GM23248 (cell line): ENCODE results near the gene SP3. TPM values are rescaled to one million over a fixed set of nuclear protein-coding genes. Genes with fewer than 3 reads are reported as not detected.

Source experiments
- DNase-seq: peaks from one replicate; pipeline ENCODE4 v3.0.0-alpha.2; 2015
- H2AFZ ChIP-seq: fragments of 200-600 bp; sonication (generic); 2 replicates; pipeline ENCODE4 v1.6.1; 2016; ENCODE audit warnings: antibody characterized with exemption
- H3F3A ChIP-seq: fragments of 200-600 bp; sonication (generic); 2 replicates; pipeline ENCODE4 v1.6.1; 2016; ENCODE audit warnings: mild to moderate bottlenecking, antibody characterized with exemption, mixed run types; ENCODE audit not compliant: insufficient read depth
- H3K27ac ChIP-seq: fragments of 200-600 bp; sonication (generic); 2 replicates; pipeline ENCODE4 v1.5.1; 2016; ENCODE audit warnings: mild to moderate bottlenecking
- H3K27me3 ChIP-seq: fragments of 200-600 bp; sonication (generic); replicated peaks from 2 replicates; pipeline ENCODE4 v1.6.1; 2016; ENCODE audit warnings: mild to moderate bottlenecking; ENCODE audit not compliant: insufficient read depth
- H3K36me3 ChIP-seq: fragments of 200-600 bp; sonication (generic); 2 replicates; pipeline ENCODE4 v1.6.1; 2016; ENCODE audit warnings: low read depth, mild to moderate bottlenecking
- H3K4me1 ChIP-seq: fragments of 200-600 bp; sonication (generic); 2 replicates; pipeline ENCODE4 v1.6.1; 2016; ENCODE audit warnings: mild to moderate bottlenecking; ENCODE audit not compliant: insufficient read depth
- H3K4me2 ChIP-seq: fragments of 200-600 bp; sonication (generic); one replicate; pipeline ENCODE4 v1.6.1; 2016; ENCODE audit warnings: mild to moderate bottlenecking; ENCODE audit not compliant: unreplicated experiment
- H3K4me3 ChIP-seq: fragments of 200-600 bp; sonication (generic); 2 replicates; pipeline ENCODE4 v1.5.1; 2016; ENCODE audit warnings: mild to moderate bottlenecking
- H3K79me2 ChIP-seq: fragments of 200-600 bp; sonication (generic); 2 replicates; pipeline ENCODE4 v1.6.1; 2016; ENCODE audit warnings: mild to moderate bottlenecking; ENCODE audit not compliant: insufficient read depth
- H3K9ac ChIP-seq: fragments of 200-600 bp; sonication (generic); 2 replicates; pipeline ENCODE4 v1.6.1; 2016; ENCODE audit warnings: mild to moderate bottlenecking
- H3K9me2 ChIP-seq: fragments of 200-600 bp; sonication (generic); 2 replicates; pipeline ENCODE4 v1.6.1; 2016; ENCODE audit warnings: mixed run types, mild to moderate bottlenecking, moderate library complexity; ENCODE audit not compliant: insufficient read depth
- H3K9me3 ChIP-seq: fragments of 200-600 bp; sonication (generic); one replicate; pipeline ENCODE4 v1.6.1; 2017; ENCODE audit warnings: low read depth
- H4K20me1 ChIP-seq: fragments of 200-600 bp; sonication (generic); 2 replicates; pipeline ENCODE4 v1.6.0; 2016; ENCODE audit not compliant: insufficient read depth
- EZH2 ChIP-seq: fragments of 200-600 bp; sonication (generic); IDR thresholded peaks from 2 replicates; pipeline ENCODE4 v1.6.1; 2018; ENCODE audit warnings: antibody characterized with exemption, mild to moderate bottlenecking; ENCODE audit not compliant: insufficient read depth, poor library complexity, severe bottlenecking
- EZH2phosphoT487 ChIP-seq: fragments of 200-600 bp; sonication (generic); IDR thresholded peaks from 2 replicates; pipeline ENCODE4 v1.6.1; 2018; ENCODE audit warnings: antibody characterized with exemption, moderate library complexity, mild to moderate bottlenecking, low read depth; ENCODE audit not compliant: insufficient read depth
- WGBS, 2 experiments: methylation state at CpG; one replicate each; pipeline ENCODE4 v1.1.6; 2015 to 2017; ENCODE audit warnings: low lambda C conversion rate in 2 of 2, low coverage in 1 of 2; ENCODE audit errors: missing lambda C conversion rate in 2 of 2; 5-methylcytosine and 5-hydroxymethylcytosine counted together
- in situ Hi-C: fragments of 300-500 bp; cut with MboI; formaldehyde crosslinking; loops from 2 replicates; pipeline ENCODE4 v1.15.0; 2020
- polyA plus RNA-seq: library from polyadenylated mRNA; unstranded; fragments of >200 nt; fragmentation: Nextera tagmentation; extraction: Ambion mirVana; gene quantifications from 2 replicates; pipeline ENCODE4 v1.2.1, GENCODE V29; 2016
- total RNA-seq: library from RNA; depleted of rRNA; stranded (reverse); fragments of >200 nt; shearing (Covaris generic); gene quantifications from 2 replicates; pipeline ENCODE4 v1.2.3, GENCODE V29; 2014

The SP3 gene
- total and polyA plus RNA-seq, 2 experiments from 2014 or later: 27.7 to 78.8 TPM

GRCh38 chr2:173958198-173958846, 6.9 kb downstream of the SP3 start:
- Histone ChIP-seq H3K36me3 (peaks cover 29% of the 10 kb centered on the region), H3K27ac (no peak overlapping the region), H4K20me1 (peaks cover 29% of the 10 kb centered on the region), H2AFZ (no peak overlapping the region), H3K9me2 (no peaks in the 10 kb centered on the region), H3K4me3 (no peak overlapping the region), H3K27me3 (no peaks in the 10 kb centered on the region), H3K9me3 (no peaks in the 10 kb centered on the region), H3K4me2 (peak overlapping the region; percentile 10), H3F3A (peaks cover 30% of the 10 kb centered on the region), H3K9ac (no peak overlapping the region), H3K4me1 (peaks cover 39% of the 10 kb centered on the region), H3K79me2 (peaks cover 100% of the 10 kb centered on the region)
- 68% methylated on average over 4 of the region's 4 CpGs for WGBS, 2 experiments
- no peak for DNase-seq
- TF ChIP-seq EZH2phosphoT487 (no peak), EZH2 (no peak)
- in situ Hi-C loops: no loop called here

- in situ Hi-C loops: no loop called here
- Histone ChIP-seq H2AFZ (no peak overlapping the region), H3K9me2 (no peaks in the 10 kb centered on the region), H3K4me1 (peaks cover 39% of the 10 kb centered on the region), H3K4me3 (no peak overlapping the region), H3K9ac (no peak overlapping the region), H3K27ac (no peak overlapping the region), H4K20me1 (peaks cover 29% of the 10 kb centered on the region), H3K4me2 (peak overlapping the region; percentile 13), H3K9me3 (no peaks in the 10 kb centered on the region), H3K36me3 (peaks cover 36% of the 10 kb centered on the region), H3F3A (peaks cover 22% of the 10 kb centered on the region), H3K79me2 (peaks cover 100% of the 10 kb centered on the region), H3K27me3 (no peaks in the 10 kb centered on the region)
- WGBS, 2 experiments: 93 to 94% methylated on average over 2 of the region's 2 CpGs
- TF ChIP-seq EZH2: no peak
- no peak for TF ChIP-seq EZH2phosphoT487
- DNase-seq: no peak
Observed at GRCh38 chr2:173957517-173957916, 7.7 kb downstream of the SP3 start.

DNA sequence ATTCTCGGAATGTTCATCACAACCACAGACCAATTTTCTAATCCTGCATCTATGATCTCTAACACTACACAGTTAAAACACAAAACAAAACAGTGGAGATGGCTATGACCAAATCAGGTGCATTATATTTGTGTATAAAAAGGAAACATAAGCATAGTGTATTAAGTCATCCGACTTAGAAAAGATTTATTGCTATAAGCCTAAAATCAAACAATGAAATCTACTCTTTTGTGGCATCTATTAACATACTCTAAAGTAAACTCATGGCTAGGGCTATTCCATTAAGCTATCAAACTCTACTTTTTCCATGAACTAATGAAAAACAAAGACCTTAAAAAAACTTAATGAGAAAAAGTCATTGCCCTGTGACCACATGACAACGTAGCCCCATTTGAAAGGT, 8.7 kb downstream of the SP3 start:
- peaks cover 11% of the 10 kb centered on the region; the same call in 1 of the 2 replicates for H3F3A ChIP-seq
- no peaks in the 10 kb centered on the region for H3K27me3 ChIP-seq
- H3K4me2 ChIP-seq: peak overlapping the region; percentile 20
- DNase-seq: no peak
- H3K4me1 ChIP-seq: peaks cover 34% of the 10 kb centered on the region
- H3K4me3 ChIP-seq: no peak overlapping the region
- H3K9ac ChIP-seq: no peak overlapping the region
- no peaks in the 10 kb centered on the region for H3K9me3 ChIP-seq
- peaks cover 34% of the 10 kb centered on the region for H4K20me1 ChIP-seq
- no peak for TF ChIP-seq EZH2phosphoT487
- TF ChIP-seq EZH2: no peak
- H3K36me3 ChIP-seq: peaks cover 40% of the 10 kb centered on the region
- 42 to 46% methylated on average over 3 of the region's 3 CpGs for WGBS, 2 experiments
- H3K27ac ChIP-seq: no peak overlapping the region
- in situ Hi-C loops: no loop called here
- H3K79me2 ChIP-seq: peaks cover 100% of the 10 kb centered on the region
- no peaks in the 10 kb centered on the region for H3K9me2 ChIP-seq
- no peak overlapping the region for H2AFZ ChIP-seq

- TF ChIP-seq EZH2phosphoT487: no peak
- TF ChIP-seq EZH2: no peak
- Histone ChIP-seq H3K4me1 (peaks cover 34% of the 10 kb centered on the region), H4K20me1 (peaks cover 34% of the 10 kb centered on the region), H3K4me3 (no peak overlapping the region), H3K79me2 (peaks cover 100% of the 10 kb centered on the region), H3K9me3 (no peaks in the 10 kb centered on the region), H3K4me2 (peak overlapping the region; percentile 20), H3F3A (0 out of 2 replicates have a peak, but pooled peaks cover 6% of the 10 kb centered on the region), H3K9me2 (no peaks in the 10 kb centered on the region), H2AFZ (no peak overlapping the region), H3K27ac (no peak overlapping the region), H3K9ac (no peak overlapping the region), H3K36me3 (peaks cover 35% of the 10 kb centered on the region), H3K27me3 (no peaks in the 10 kb centered on the region)
- DNase-seq: no peak
- WGBS, 2 experiments: 53 to 55% methylated on average over 2 of the region's 2 CpGs
- in situ Hi-C loops: no loop called here
Observed at GRCh38 chr2:173955867-173956266, 9.3 kb downstream of the SP3 start.
